ENCODE data around the gene EOLA2.
"Not testable (repeated sequence)": the region's sequence is repeated elsewhere in the genome, so short reads cannot be mapped to it uniquely, and the experiment has no call there.

EOLA2 gene

GRCh38 chrX:149932150-149932549, 6.1 kb downstream of the EOLA2 start:
- DNase-seq = not testable (repeated sequence)

- DNase-seq = not testable (repeated sequence)
Measured at GRCh38 chrX:149931355-149931754, 6.9 kb downstream of the EOLA2 start.

GRCh38 chrX:149929400-149929799, 8.9 kb downstream of the EOLA2 start, which contains the start of gene HSFX4:
HSFX4 (plus strand) TSS chrX:149929573; CDS start chrX:149929645, 72 bp downstream.
- not testable (repeated sequence) for DNase-seq

GRCh38 chrX:149928635-149929034, 9.7 kb downstream of the EOLA2 start:
- DNase-seq = not testable (repeated sequence)

- not testable (repeated sequence) for DNase-seq
Measured at GRCh38 chrX:149927964-149928258, 10.4 kb downstream of the EOLA2 start.

GRCh38 chrX:149927245-149927963, 10.9 kb downstream of the EOLA2 start:
- not testable (repeated sequence) for DNase-seq

GRCh38 chrX:149924434-149924833, 13.9 kb downstream of the EOLA2 start:
- not testable (repeated sequence) for DNase-seq

- DNase-seq = not testable (repeated sequence)
Measured at GRCh38 chrX:149923836-149924235, 14.5 kb downstream of the EOLA2 start.

- no peak for DNase-seq
Measured at GRCh38 chrX:149916745-149917392, 21.4 kb downstream of the EOLA2 start.

- peak; percentile 10 for DNase-seq
Measured at GRCh38 chrX:149910178-149910695, 28.1 kb downstream of the EOLA2 start.

GRCh38 chrX:149909324-149910177, 28.7 kb downstream of the EOLA2 start:
- DNase-seq = no peak

- DNase-seq = no peak
Measured at GRCh38 chrX:149908727-149909126, 29.6 kb downstream of the EOLA2 start.

GRCh38 chrX:149908308-149908707, 30.0 kb downstream of the EOLA2 start:
- no peak for DNase-seq

- DNase-seq = no peak
Measured at GRCh38 chrX:149903889-149904748, 34.2 kb downstream of the EOLA2 start.

GRCh38 chrX:149898554-149898953, 39.7 kb downstream of the EOLA2 start:
- DNase-seq = no peak

- not testable (repeated sequence) for DNase-seq
Measured at GRCh38 chrX:149890828-149891227, 47.5 kb downstream of the EOLA2 start.

Measured in NCI-H1092 treated with DMSO at 0.1 percent for 48 hours (cell line).